GM12892 (cell line): Measurements from ENCODE around the gene DTNB.

ENCODE experiments used
- DNase-seq: peaks from one replicate; pipeline ENCODE4 v3.0.0; 2011; ENCODE audit not compliant: insufficient read length
- FAIRE-seq: peaks from 2 replicates; lab custom pipeline; 2011; peaks lifted over from hg19 to GRCh38; lab: Jason Lieb, UNC
- POLR2A ChIP-seq: IDR thresholded peaks from 2 replicates; pipeline ENCODE4 v1.6.1; 2011; ENCODE audit warnings: low read depth, low read length, control low read depth
- POLR2AphosphoS5 ChIP-seq: IDR thresholded peaks from 2 replicates; pipeline ENCODE4 v1.6.1; 2011; ENCODE audit warnings: low read depth, low read length, control low read depth
- TAF1 ChIP-seq: IDR thresholded peaks from 2 replicates; pipeline ENCODE4 v1.6.1; 2011; ENCODE audit warnings: low read depth, mild to moderate bottlenecking, control low read depth, low read length, borderline replicate concordance

Gene DTNB

DNA sequence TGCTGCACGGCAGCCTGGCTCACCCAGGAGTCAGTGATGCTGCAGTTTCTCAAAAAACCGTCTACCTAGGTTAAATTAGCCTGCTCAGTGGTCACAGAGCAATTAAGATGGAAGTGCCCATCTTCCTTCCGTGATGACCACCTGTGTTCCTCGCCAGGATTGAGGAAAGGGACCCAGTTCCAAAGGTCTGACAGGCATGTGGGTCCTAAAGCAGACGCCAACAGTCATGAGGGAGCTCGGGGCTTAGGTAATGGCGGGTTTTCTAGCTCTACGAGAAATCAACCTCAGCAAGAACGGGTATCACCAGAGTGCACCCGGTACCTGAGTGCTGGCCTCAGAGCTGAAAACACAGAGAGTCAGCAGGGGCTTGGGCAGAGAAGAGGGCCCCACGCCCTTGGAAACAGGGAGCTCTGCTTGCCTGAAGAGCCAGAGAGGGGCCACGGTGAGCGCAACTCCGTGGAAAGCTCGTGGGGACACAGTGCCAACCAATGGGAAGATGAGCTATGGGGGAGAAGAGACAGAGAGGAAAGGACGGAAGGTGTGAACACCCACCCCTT, 297.3 kb downstream of the DTNB start:
- TF ChIP-seq POLR2AphosphoS5 (no peak), TAF1 (no peak), POLR2A (no peak)
- no peak for FAIRE-seq

DNA sequence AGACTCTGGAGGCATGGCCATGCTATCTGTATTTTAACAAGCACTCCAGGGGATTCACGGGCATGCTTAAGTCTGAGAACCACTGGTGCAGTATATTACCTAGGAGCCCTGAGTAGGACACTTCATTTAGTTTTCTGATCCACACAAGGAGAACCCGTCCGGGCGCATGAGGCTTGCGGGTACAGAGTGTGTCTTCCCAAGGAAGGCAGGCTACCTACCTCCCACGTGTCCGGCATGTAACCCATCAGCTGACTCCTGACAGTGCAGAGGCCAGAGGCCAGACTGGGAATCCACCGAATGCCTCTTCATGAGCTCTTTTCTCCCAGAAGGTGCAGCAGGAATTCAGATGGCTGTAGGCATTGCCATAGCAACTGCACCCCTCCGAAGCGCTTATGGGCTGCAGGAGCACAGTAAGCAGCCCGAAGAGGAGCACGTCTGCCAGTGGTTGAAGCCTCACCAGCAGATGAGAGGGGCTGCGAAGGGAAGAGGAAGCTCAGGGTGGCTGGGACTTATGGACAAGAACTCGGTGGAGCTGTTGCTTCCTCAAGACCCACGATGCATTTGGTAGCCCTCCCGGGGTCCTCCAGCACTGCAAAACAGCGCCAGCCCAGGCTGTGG, 297.9 kb downstream of the DTNB start:
- FAIRE-seq, result no peak
- DNase-seq, result no peak
- TF ChIP-seq POLR2A, result no peak
- no peak for TF ChIP-seq TAF1
- TF ChIP-seq POLR2AphosphoS5, result no peak

More for the DNA sequence above, 297.3 kb downstream of the DTNB start:
- no peak for DNase-seq

- DNase-seq (no peak), FAIRE-seq (no peak)
- TF ChIP-seq POLR2A (no peak), TAF1 (no peak), POLR2AphosphoS5 (no peak)
Observed at GRCh38 chr2:25374827-25375226, 298.6 kb downstream of the DTNB start.

GRCh38 chr2:25374411-25374810, 299.0 kb downstream of the DTNB start:
- DNase-seq (no peak), FAIRE-seq (no peak)
- no peak for TF ChIP-seq POLR2AphosphoS5
- TF ChIP-seq POLR2A, result no peak
- TF ChIP-seq TAF1, result no peak

DNA sequence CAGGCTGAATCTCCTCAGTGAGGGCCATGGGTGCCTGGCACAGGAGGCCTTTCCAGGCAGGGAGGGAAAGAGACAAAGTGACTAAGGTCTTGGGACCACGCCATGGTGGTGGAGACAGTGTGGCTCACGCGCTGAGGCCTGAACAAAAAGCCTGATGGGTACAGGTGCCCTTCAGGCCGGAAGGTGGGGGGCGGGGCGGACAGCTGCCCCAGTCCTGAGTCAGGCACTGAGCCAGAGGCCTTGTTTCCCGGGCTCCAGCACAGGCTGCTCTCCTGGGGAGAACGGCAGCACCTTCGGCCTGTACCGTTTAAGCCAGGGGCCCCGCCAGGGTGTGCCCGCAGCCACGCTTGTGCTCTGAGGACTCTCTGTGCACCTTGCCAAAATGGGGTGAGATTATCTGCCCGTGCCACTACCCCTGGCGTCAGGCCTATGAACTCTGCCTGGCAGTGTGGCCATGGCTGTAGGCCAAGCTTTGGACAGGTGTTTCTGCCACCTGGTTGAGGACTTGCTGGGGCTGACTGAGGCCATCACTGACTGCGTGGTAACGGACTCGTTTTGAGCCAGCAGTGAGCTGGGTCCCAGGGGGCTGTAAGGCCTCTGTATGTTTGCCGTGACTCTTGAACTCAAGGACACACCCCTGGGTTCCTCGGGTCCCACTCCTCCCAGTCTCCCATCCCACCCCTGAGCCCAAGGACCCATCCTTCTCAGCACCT, 300.0 kb downstream of the DTNB start:
- DNase-seq, result no peak
- no peak for FAIRE-seq
- no peak for TF ChIP-seq TAF1
- no peak for TF ChIP-seq POLR2AphosphoS5
- no peak for TF ChIP-seq POLR2A

- FAIRE-seq, result no peak
- TF ChIP-seq TAF1, result no peak
- no peak for DNase-seq
Observed at GRCh38 chr2:25372405-25373268, 300.7 kb downstream of the DTNB start.

GRCh38 chr2:25371253-25372241, 301.8 kb downstream of the DTNB start:
- DNase-seq, result no peak
- no peak for FAIRE-seq
- TF ChIP-seq POLR2A (no peak), POLR2AphosphoS5 (no peak), TAF1 (no peak)

GRCh38 chr2:25369876-25370275, 303.5 kb downstream of the DTNB start:
- no peak for FAIRE-seq
- no peak for DNase-seq
- TF ChIP-seq POLR2A (no peak), POLR2AphosphoS5 (no peak), TAF1 (no peak)

DNA sequence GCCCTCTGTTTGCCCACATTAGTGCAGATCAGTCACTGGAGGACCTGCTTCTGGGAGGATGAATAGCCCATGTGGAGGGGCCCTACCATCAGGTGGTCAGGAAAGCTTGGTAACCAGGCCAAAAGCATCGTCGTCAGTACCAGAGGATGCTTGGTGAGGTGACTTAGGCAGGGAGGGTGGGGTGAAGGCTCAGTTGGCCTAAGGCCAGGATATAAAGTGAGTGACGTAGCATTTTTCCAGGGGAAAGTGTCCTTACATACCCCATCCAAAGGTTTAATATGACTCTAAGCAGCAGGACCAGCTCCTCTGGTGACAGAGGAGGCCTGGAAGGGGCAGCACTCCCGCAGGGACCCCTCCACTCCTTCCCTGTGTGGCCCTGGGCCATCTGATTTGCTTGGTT, 303.9 kb downstream of the DTNB start:
- no peak for FAIRE-seq
- TF ChIP-seq POLR2A (no peak), TAF1 (no peak), POLR2AphosphoS5 (no peak)
- no peak for DNase-seq

GRCh38 chr2:25368660-25369059, 304.7 kb downstream of the DTNB start:
- no peak for TF ChIP-seq TAF1
- TF ChIP-seq POLR2AphosphoS5, result no peak
- no peak for TF ChIP-seq POLR2A
- FAIRE-seq, result no peak
- no peak for DNase-seq
